CD8-positive, alpha-beta memory T cell (primary cell): ENCODE measurements around the gene COL10A1. TPM values are rescaled to one million over a fixed set of nuclear protein-coding genes. Genes with fewer than 3 reads are reported as not detected.

Experiments
- CTCF ChIA-PET: fragments of 350-600 bp; sonication (Branson Sonifier 250); formaldehyde crosslinking; loops from one replicate; lab custom pipeline; 2021; ENCODE audit warnings: antibody characterized with exemption; lab: Charles Lee
- POLR2A ChIA-PET: fragments of 350-600 bp; sonication (Branson Sonifier 250); formaldehyde crosslinking; loops from one replicate; lab custom pipeline; 2021; ENCODE audit warnings: antibody characterized with exemption; lab: Charles Lee
- DNase-seq, 5 donors: peaks; one replicate each; pipeline versions ENCODE4 v3.0.0 to v3.0.0-alpha.2; 2020 to 2022; ENCODE audit warnings: mixed read lengths in 1 of 5
- H3K27ac ChIP-seq: one replicate; pipeline ENCODE4 v1.7.0; 2013; ENCODE audit warnings: low read depth, mild to moderate bottlenecking, low read length, moderate library complexity
- H3K27me3 ChIP-seq: 2 replicates; pipeline ENCODE4 v1.7.0; 2013; ENCODE audit warnings: low read length, mild to moderate bottlenecking; ENCODE audit not compliant: insufficient read depth, poor library complexity, severe bottlenecking
- H3K36me3 ChIP-seq: 2 replicates; pipeline ENCODE4 v1.7.0; 2013; ENCODE audit warnings: mild to moderate bottlenecking, low read length, moderate library complexity; ENCODE audit not compliant: insufficient read depth
- H3K4me1 ChIP-seq: 2 replicates; pipeline ENCODE4 v1.7.0; 2013; ENCODE audit warnings: mild to moderate bottlenecking, low read length, moderate library complexity; ENCODE audit not compliant: insufficient read depth
- H3K4me3 ChIP-seq: 2 replicates; pipeline ENCODE4 v1.7.0; 2013; ENCODE audit warnings: mild to moderate bottlenecking, low read length
- H3K9me3 ChIP-seq: 2 replicates; pipeline ENCODE4 v1.7.0; 2013; ENCODE audit warnings: mild to moderate bottlenecking, low read length
- H3K27ac Mint-ChIP-seq, 8 donors: one replicate each; pipeline ENCODE4 v1.8.0; 2020 to 2021; ENCODE audit warnings: mixed read lengths in 8 of 8, mild to moderate bottlenecking in 6 of 8, inconsistent platforms in 3 of 8, moderate library complexity in 3 of 8
- H3K27me3 Mint-ChIP-seq, 2 donors: one replicate each; pipeline ENCODE4 v1.8.0; 2020 to 2021; ENCODE audit warnings: mixed read lengths in 2 of 2, mild to moderate bottlenecking in 1 of 2, moderate library complexity in 1 of 2
- H3K36me3 Mint-ChIP-seq, 3 donors: one replicate each; pipeline ENCODE4 v1.8.0; 2020 to 2021; ENCODE audit warnings: mixed read lengths in 3 of 3, inconsistent platforms in 1 of 3, mild to moderate bottlenecking in 1 of 3
- H3K4me1 Mint-ChIP-seq, 3 donors: one replicate each; pipeline ENCODE4 v1.8.0; 2020 to 2021; ENCODE audit warnings: mixed read lengths in 3 of 3, inconsistent platforms in 1 of 3, mild to moderate bottlenecking in 1 of 3
- H3K4me3 Mint-ChIP-seq, 7 donors: one replicate each; pipeline ENCODE4 v1.8.0; 2020 to 2021; ENCODE audit warnings: mixed read lengths in 7 of 7, mild to moderate bottlenecking in 6 of 7, moderate library complexity in 4 of 7, inconsistent platforms in 2 of 7
- H3K9me3 Mint-ChIP-seq, 5 donors: one replicate each; pipeline ENCODE4 v1.8.0; 2020 to 2022; ENCODE audit warnings: mixed read lengths in 5 of 5, mild to moderate bottlenecking in 3 of 5, moderate library complexity in 2 of 5, inconsistent platforms in 1 of 5
- polyA plus RNA-seq: library from polyadenylated mRNA; unstranded; fragments of 300-500 nt; fragmentation: Illumina TruSeq; gene quantifications from one replicate; pipeline ENCODE4 v1.2.3, GENCODE V29; 2021
- total RNA-seq, 2 experiments: library from RNA; stranded (reverse); gene quantifications; one replicate each; pipeline ENCODE4 v1.2.3, GENCODE V29; 2021

COL10A1 gene
- total and polyA plus RNA-seq, 3 experiments from 2014 or later = not detected

GRCh38 chr6:116144605-116145004 lies 18.7 kb upstream of the COL10A1 start:
- H3K27ac Mint-ChIP-seq = no peak overlapping the region
- H3K27ac ChIP-seq = no peak overlapping the region
- H3K9me3 ChIP-seq = no peaks in the 10 kb centered on the region
- H3K4me1 ChIP-seq = no peaks in the 10 kb centered on the region
- POLR2A ChIA-PET = no interaction called here
- peaks cover 0 to 23% (median 4%) of the 10 kb centered on the region in 3 donors for H3K36me3 Mint-ChIP-seq
- no peaks in the 10 kb centered on the region for H3K36me3 ChIP-seq
- no peaks in the 10 kb centered on the region for H3K27me3 Mint-ChIP-seq
- no peak overlapping the region for H3K4me3 ChIP-seq
- H3K4me3 Mint-ChIP-seq = no peak overlapping the region
- no peaks in the 10 kb centered on the region for H3K9me3 Mint-ChIP-seq
- peaks cover 0 to 4% (median 3%) of the 10 kb centered on the region in 3 donors for H3K4me1 Mint-ChIP-seq
- CTCF ChIA-PET = no interaction called here
- H3K27me3 ChIP-seq = no peaks in the 10 kb centered on the region
- DNase-seq = no peak

GRCh38 chr6:116139917-116140316 lies 14.0 kb upstream of the COL10A1 start:
- Histone ChIP-seq H3K27ac (no peak overlapping the region), H3K36me3 (no peaks in the 10 kb centered on the region), H3K27me3 (no peaks in the 10 kb centered on the region), H3K4me3 (no peak overlapping the region), H3K9me3 (no peaks in the 10 kb centered on the region), H3K4me1 (peaks cover 8% of the 10 kb centered on the region)
- H3K4me3 Mint-ChIP-seq = no peak overlapping the region
- no peak for DNase-seq
- H3K27me3 Mint-ChIP-seq = no peaks in the 10 kb centered on the region
- ChIA-PET POLR2A (no interaction called here), CTCF (no interaction called here)
- peaks cover 4 to 21% (median 10%) of the 10 kb centered on the region in 3 donors for H3K36me3 Mint-ChIP-seq
- peak overlapping the region in 3 of 8 donors; percentile 1 to 55 (median 28) for H3K27ac Mint-ChIP-seq
- H3K4me1 Mint-ChIP-seq = peaks cover 22 to 34% (median 26%) of the 10 kb centered on the region in 3 donors
- H3K9me3 Mint-ChIP-seq = no peaks in the 10 kb centered on the region

- ChIA-PET CTCF (no interaction called here), POLR2A (no interaction called here)
- Histone ChIP-seq H3K36me3 (no peaks in the 10 kb centered on the region), H3K27me3 (no peaks in the 10 kb centered on the region), H3K9me3 (no peaks in the 10 kb centered on the region), H3K4me1 (peaks cover 8% of the 10 kb centered on the region), H3K4me3 (no peak overlapping the region), H3K27ac (no peak overlapping the region)
- peak overlapping the region in 7 of 8 donors; percentile 16 to 80 (median 69) for H3K27ac Mint-ChIP-seq
- H3K4me3 Mint-ChIP-seq = peak overlapping the region in 4 of 7 donors; percentile 26 to 77 (median 50)
- H3K4me1 Mint-ChIP-seq = peaks cover 28 to 42% (median 30%) of the 10 kb centered on the region in 3 donors
- peak in 3 of 5 donors; percentile 3 to 57 (median 53) for DNase-seq
- no peaks in the 10 kb centered on the region for H3K9me3 Mint-ChIP-seq
- H3K27me3 Mint-ChIP-seq = no peaks in the 10 kb centered on the region
- H3K36me3 Mint-ChIP-seq = peaks cover 4 to 37% (median 14%) of the 10 kb centered on the region in 3 donors
Observed at GRCh38 chr6:116136933-116137340, 11.0 kb upstream of the COL10A1 start.

DNA sequence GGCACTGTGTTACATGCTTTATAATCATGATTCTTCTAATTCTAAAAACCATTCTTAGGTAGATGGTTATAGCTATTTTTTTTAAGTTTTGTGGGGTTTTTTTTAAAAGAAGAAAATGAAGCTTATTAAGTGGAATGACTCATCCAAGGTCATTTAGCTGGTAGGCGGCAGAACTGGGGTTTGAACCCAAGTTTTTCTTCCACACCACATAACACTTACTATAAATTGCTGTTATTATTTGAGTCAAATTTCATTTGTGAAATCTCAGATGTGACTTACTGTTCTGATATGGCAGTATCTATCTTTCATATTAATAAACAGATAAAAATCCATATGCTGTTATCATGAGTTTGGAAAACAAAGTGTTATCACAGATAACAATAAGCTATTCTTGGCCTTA lies 10.4 kb upstream of the COL10A1 start:
- Histone ChIP-seq H3K27ac (no peak overlapping the region), H3K4me1 (peaks cover 8% of the 10 kb centered on the region), H3K27me3 (no peaks in the 10 kb centered on the region), H3K9me3 (no peaks in the 10 kb centered on the region), H3K4me3 (no peak overlapping the region), H3K36me3 (no peaks in the 10 kb centered on the region)
- peaks cover 28 to 42% (median 32%) of the 10 kb centered on the region in 3 donors for H3K4me1 Mint-ChIP-seq
- no peak for DNase-seq
- peak overlapping the region; percentile 16 to 80 (median 62) for H3K27ac Mint-ChIP-seq
- H3K9me3 Mint-ChIP-seq = no peaks in the 10 kb centered on the region
- peak overlapping the region in 4 of 7 donors; percentile 26 to 77 (median 50) for H3K4me3 Mint-ChIP-seq
- CTCF ChIA-PET = no interaction called here
- peaks cover 7 to 40% (median 20%) of the 10 kb centered on the region in 3 donors for H3K36me3 Mint-ChIP-seq
- POLR2A ChIA-PET = no interaction called here
- H3K27me3 Mint-ChIP-seq = no peaks in the 10 kb centered on the region

DNA sequence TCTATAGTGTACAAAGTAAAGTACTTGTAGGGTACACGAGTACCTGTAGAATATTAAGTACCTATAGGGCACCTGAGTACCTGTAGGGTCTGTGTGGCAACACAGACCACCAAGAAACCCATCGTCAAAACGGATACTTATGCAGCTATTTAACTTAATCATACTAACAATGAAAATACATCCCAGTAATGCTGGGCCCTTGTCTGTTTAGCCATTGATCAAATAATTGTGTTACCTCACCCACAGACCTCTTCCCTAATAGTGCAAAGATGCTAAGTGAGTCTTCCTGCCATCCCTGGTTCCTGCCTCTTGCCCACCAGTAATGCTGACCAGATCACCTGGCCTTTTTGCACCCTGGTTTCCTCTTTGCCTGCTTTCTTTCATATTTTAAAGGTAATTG lies 7.5 kb upstream of the COL10A1 start:
- H3K36me3 Mint-ChIP-seq = peaks cover 7 to 43% (median 16%) of the 10 kb centered on the region in 3 donors
- Histone ChIP-seq H3K9me3 (no peaks in the 10 kb centered on the region), H3K27ac (no peak overlapping the region), H3K4me1 (peaks cover 8% of the 10 kb centered on the region), H3K4me3 (no peak overlapping the region), H3K27me3 (no peaks in the 10 kb centered on the region), H3K36me3 (no peaks in the 10 kb centered on the region)
- POLR2A ChIA-PET = no interaction called here
- H3K4me3 Mint-ChIP-seq = no peak overlapping the region
- no peak for DNase-seq
- CTCF ChIA-PET = no interaction called here
- no peak overlapping the region for H3K27ac Mint-ChIP-seq
- H3K4me1 Mint-ChIP-seq = peaks cover 31 to 46% (median 43%) of the 10 kb centered on the region in 3 donors
- no peaks in the 10 kb centered on the region for H3K27me3 Mint-ChIP-seq
- H3K9me3 Mint-ChIP-seq = no peaks in the 10 kb centered on the region

- peaks cover 16 to 27% (median 20%) of the 10 kb centered on the region in 3 donors for H3K4me1 Mint-ChIP-seq
- H3K9me3 Mint-ChIP-seq = no peaks in the 10 kb centered on the region
- ChIA-PET POLR2A (no interaction called here), CTCF (no interaction called here)
- no peaks in the 10 kb centered on the region for H3K36me3 ChIP-seq
- H3K27ac Mint-ChIP-seq = peak overlapping the region in 1 of 8 donors; percentile 55
- H3K4me1 ChIP-seq = no peaks in the 10 kb centered on the region
- no peak overlapping the region for H3K4me3 ChIP-seq
- no peaks in the 10 kb centered on the region for H3K27me3 ChIP-seq
- H3K27ac ChIP-seq = no peak overlapping the region
- no peak overlapping the region for H3K4me3 Mint-ChIP-seq
- no peaks in the 10 kb centered on the region for H3K27me3 Mint-ChIP-seq
- no peak for DNase-seq
- no peaks in the 10 kb centered on the region for H3K9me3 ChIP-seq
- H3K36me3 Mint-ChIP-seq = peaks cover 3 to 45% (median 14%) of the 10 kb centered on the region in 3 donors
Observed at GRCh38 chr6:116127771-116128493, 2.0 kb upstream of the COL10A1 start.

DNA sequence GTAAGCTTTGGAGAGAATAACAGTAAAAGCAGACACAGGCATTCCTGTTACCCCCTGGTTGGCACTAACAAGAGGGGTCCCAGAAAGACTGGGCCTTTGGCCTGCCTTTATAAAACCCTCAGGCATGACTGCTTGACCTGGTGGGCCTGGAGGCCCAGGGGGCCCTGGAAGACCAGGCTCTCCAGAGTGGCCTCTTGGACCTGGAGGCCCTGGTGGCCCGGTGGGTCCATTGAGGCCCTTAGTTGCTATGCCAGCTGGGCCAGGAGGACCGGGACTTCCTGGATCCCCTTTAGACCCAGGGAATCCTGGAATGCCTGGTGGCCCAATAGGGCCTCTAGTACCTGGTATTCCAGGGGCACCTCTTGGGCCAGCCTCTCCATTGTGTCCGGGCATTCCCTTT lies 5.5 kb downstream of the COL10A1 start:
- Mint-ChIP-seq H3K27me3 (peaks cover 0 to 1% of the 10 kb centered on the region in 2 donors), H3K27ac (no peak overlapping the region), H3K36me3 (peaks cover 0 to 59% (median 9%) of the 10 kb centered on the region in 3 donors), H3K4me1 (peaks cover 0 to 7% (median 4%) of the 10 kb centered on the region in 3 donors), H3K4me3 (no peak overlapping the region), H3K9me3 (no peaks in the 10 kb centered on the region)
- H3K4me3 ChIP-seq = no peak overlapping the region
- no peaks in the 10 kb centered on the region for H3K4me1 ChIP-seq
- no peaks in the 10 kb centered on the region for H3K27me3 ChIP-seq
- H3K36me3 ChIP-seq = peaks cover 4% of the 10 kb centered on the region
- CTCF ChIA-PET = no interaction called here
- no peaks in the 10 kb centered on the region for H3K9me3 ChIP-seq
- no peak overlapping the region for H3K27ac ChIP-seq
- no peak for DNase-seq
- POLR2A ChIA-PET = no interaction called here

DNA sequence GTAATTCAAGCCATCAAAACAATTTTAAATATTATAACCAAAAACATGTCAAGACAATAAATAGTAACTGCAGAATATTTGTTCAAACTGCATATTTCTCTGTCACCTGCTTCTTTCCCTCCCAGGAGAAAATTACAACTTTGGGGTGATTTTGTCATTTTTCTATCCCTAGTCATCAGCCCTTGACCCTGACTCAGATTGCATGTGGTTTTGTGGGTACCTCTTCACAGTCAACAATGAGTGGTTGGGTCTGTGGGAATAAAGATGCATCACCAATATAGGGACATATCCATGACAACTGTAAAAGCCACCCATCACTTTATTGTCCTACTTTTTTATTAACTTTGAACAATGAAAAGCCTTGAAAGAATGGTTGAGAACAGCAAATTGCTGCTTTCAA lies 7.3 kb downstream of the COL10A1 start:
- H3K36me3 ChIP-seq = peaks cover 15% of the 10 kb centered on the region
- no peaks in the 10 kb centered on the region for H3K27me3 ChIP-seq
- POLR2A ChIA-PET = no interaction called here
- Mint-ChIP-seq H3K4me1 (peaks cover 0 to 5% (median 4%) of the 10 kb centered on the region in 3 donors), H3K4me3 (no peak overlapping the region), H3K36me3 (peaks cover 2 to 69% (median 17%) of the 10 kb centered on the region in 3 donors), H3K27ac (no peak overlapping the region), H3K27me3 (peaks cover 0 to 1% of the 10 kb centered on the region in 2 donors), H3K9me3 (no peaks in the 10 kb centered on the region)
- no peak overlapping the region for H3K27ac ChIP-seq
- H3K4me3 ChIP-seq = no peak overlapping the region
- no peaks in the 10 kb centered on the region for H3K9me3 ChIP-seq
- H3K4me1 ChIP-seq = no peaks in the 10 kb centered on the region
- CTCF ChIA-PET = no interaction called here
- DNase-seq = no peak
